Measurements from ENCODE around the gene TYW1B. TPM values are rescaled to one million over a fixed set of nuclear protein-coding genes. Genes with fewer than 3 reads are reported as not detected.
A peak's percentile ranks its signal among the peaks of the same experiment; 100 is the strongest.
"Not testable (repeated sequence)": the region's sequence is repeated elsewhere in the genome, so short reads cannot be mapped to it uniquely, and the experiment has no call there.

The TYW1B gene
- total RNA-seq, 4 donors from 2014 or later, result 2.4 to 7.1 (median 6.1) TPM

- H3K36me3 ChIP-seq; H3K27me3 ChIP-seq; H3K4me1 ChIP-seq; H3K4me3 ChIP-seq; DNase-seq (ENCODE audit: low spot score in 2 of 2); H3K27ac ChIP-seq; H3K9me3 ChIP-seq: not testable (repeated sequence)
- 22 to 25% methylated on average over 8 of the region's 8 CpGs for WGBS, 2 donors
- TF ChIP-seq CTCF (IDR thresholded peaks at IDR 0.05), result peak in 1 of 5 experiments; percentile 20
Measured at GRCh38 chr7:72635273-72635908, 192.6 kb downstream of the TYW1B start.

GRCh38 chr7:72632765-72633292, 195.2 kb downstream of the TYW1B start:
- not testable (repeated sequence) for H3K36me3 ChIP-seq; H3K9me3 ChIP-seq; DNase-seq (ENCODE audit: low spot score in 2 of 2); H3K4me3 ChIP-seq; H3K4me1 ChIP-seq; H3K27me3 ChIP-seq; H3K27ac ChIP-seq
- WGBS, 2 donors, result 100% methylated on average over 1 of the region's 1 CpG

GRCh38 chr7:72628375-72628774, 199.6 kb downstream of the TYW1B start:
- H3K36me3 ChIP-seq; H3K4me3 ChIP-seq; H3K27ac ChIP-seq; H3K9me3 ChIP-seq; DNase-seq (ENCODE audit: low spot score in 2 of 2); H3K27me3 ChIP-seq; H3K4me1 ChIP-seq: not testable (repeated sequence)
- WGBS, 2 donors, result 91 to 93% methylated on average over 1 of the region's 3 CpGs

GRCh38 chr7:72626428-72627011, 201.5 kb downstream of the TYW1B start:
- H3K27me3 ChIP-seq; H3K4me3 ChIP-seq; H3K4me1 ChIP-seq; H3K27ac ChIP-seq; H3K9me3 ChIP-seq; H3K36me3 ChIP-seq; DNase-seq (ENCODE audit: low spot score in 2 of 2): not testable (repeated sequence)
- WGBS, 2 donors, result 89 to 92% methylated on average over 7 of the region's 7 CpGs

- H3K4me1 ChIP-seq; H3K4me3 ChIP-seq; H3K27me3 ChIP-seq; H3K9me3 ChIP-seq; DNase-seq (ENCODE audit: low spot score in 2 of 2); H3K36me3 ChIP-seq; H3K27ac ChIP-seq: not testable (repeated sequence)
- 61 to 74% methylated on average over 3 of the region's 4 CpGs for WGBS, 2 donors
Measured at GRCh38 chr7:72625721-72626423, 202.1 kb downstream of the TYW1B start.

GRCh38 chr7:72622532-72622931, 205.5 kb downstream of the TYW1B start:
- no peak for DNase-seq (ENCODE audit: low spot score in 2 of 2)
- no peak for TF ChIP-seq POLR2A (IDR thresholded peaks at IDR 0.05)
- Histone ChIP-seq H3K4me3 (no peak overlapping the region), H3K27ac (no peak overlapping the region), H3K27me3 (no peaks in the 10 kb centered on the region), H3K4me1 (no peaks in the 10 kb centered on the region), H3K36me3 (peaks cover 0 to 5% (median 0%) of the 10 kb centered on the region in 3 donors), H3K9me3 (no peaks in the 10 kb centered on the region)
- 93% methylated on average over 8 of the region's 8 CpGs for WGBS, 2 donors

- not testable (repeated sequence) for H3K27ac ChIP-seq; H3K4me3 ChIP-seq; H3K9me3 ChIP-seq; DNase-seq (ENCODE audit: low spot score in 2 of 2); H3K4me1 ChIP-seq; H3K27me3 ChIP-seq
- WGBS, 2 donors, result 77 to 78% methylated on average over 3 of the region's 3 CpGs
- H3K36me3 ChIP-seq, result peaks cover 0 to 12% (median 0%) of the 10 kb centered on the region in 3 donors
Measured at GRCh38 chr7:72621761-72622187, 206.2 kb downstream of the TYW1B start.

GRCh38 chr7:72620923-72621322, 207.1 kb downstream of the TYW1B start:
- not testable (repeated sequence) for H3K4me3 ChIP-seq; H3K9me3 ChIP-seq; H3K27ac ChIP-seq; H3K4me1 ChIP-seq; H3K27me3 ChIP-seq; DNase-seq (ENCODE audit: low spot score in 2 of 2)
- whole genome bisulfite sequencing, 2 donors, result 69 to 89% methylated on average over 2 of the region's 2 CpGs
- peaks cover 0 to 21% (median 0%) of the 10 kb centered on the region in 3 donors for H3K36me3 ChIP-seq

- H3K27ac ChIP-seq; H3K9me3 ChIP-seq; H3K4me3 ChIP-seq; DNase-seq (ENCODE audit: low spot score in 2 of 2); H3K27me3 ChIP-seq; H3K4me1 ChIP-seq: not testable (repeated sequence)
- H3K36me3 ChIP-seq, result peaks cover 0 to 39% (median 0%) of the 10 kb centered on the region in 3 donors
- 61 to 66% methylated on average over 11 of the region's 11 CpGs for WGBS, 2 donors
Measured at GRCh38 chr7:72618435-72619180, 209.4 kb downstream of the TYW1B start.

- not testable (repeated sequence) for H3K4me1 ChIP-seq; DNase-seq (ENCODE audit: low spot score in 2 of 2); H3K27me3 ChIP-seq; H3K4me3 ChIP-seq; H3K9me3 ChIP-seq; H3K27ac ChIP-seq
- H3K36me3 ChIP-seq, result peaks cover 0 to 24% (median 0%) of the 10 kb centered on the region in 3 donors
- 91 to 93% methylated on average over 5 of the region's 5 CpGs for WGBS, 2 donors
Measured at GRCh38 chr7:72609761-72610160, 218.2 kb downstream of the TYW1B start.

GRCh38 chr7:72607988-72608387, 220.0 kb downstream of the TYW1B start:
- H3K27ac ChIP-seq; H3K9me3 ChIP-seq; DNase-seq (ENCODE audit: low spot score in 2 of 2); H3K4me1 ChIP-seq; H3K4me3 ChIP-seq; H3K27me3 ChIP-seq: not testable (repeated sequence)
- peaks cover 0 to 33% (median 0%) of the 10 kb centered on the region in 3 donors for H3K36me3 ChIP-seq

Measured in tibial nerve (tissue), 4 donors.